ENCODE results near the gene IPMK.

The IPMK gene

DNA sequence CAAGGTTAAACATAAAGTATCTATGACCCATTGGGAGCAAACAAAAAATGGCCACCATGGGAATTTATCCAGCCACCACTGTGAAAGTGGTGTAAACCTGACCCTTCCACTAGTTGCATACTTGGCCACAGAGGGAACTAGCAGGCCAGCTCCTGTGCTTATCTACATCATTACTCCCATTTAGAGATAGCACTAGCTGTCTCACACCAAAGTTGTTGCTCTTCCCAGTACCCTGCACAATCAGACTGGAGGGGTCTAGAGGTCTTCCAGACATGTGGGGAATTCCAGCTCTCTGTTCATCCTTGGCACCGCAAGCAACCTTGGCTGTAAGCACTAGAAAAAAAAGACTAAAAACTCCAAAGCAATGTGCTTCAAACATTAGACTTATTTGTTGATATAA is 113.9 kb downstream of the IPMK start:
- DNase-seq (ENCODE audit: low read depth) = no peak

DNA sequence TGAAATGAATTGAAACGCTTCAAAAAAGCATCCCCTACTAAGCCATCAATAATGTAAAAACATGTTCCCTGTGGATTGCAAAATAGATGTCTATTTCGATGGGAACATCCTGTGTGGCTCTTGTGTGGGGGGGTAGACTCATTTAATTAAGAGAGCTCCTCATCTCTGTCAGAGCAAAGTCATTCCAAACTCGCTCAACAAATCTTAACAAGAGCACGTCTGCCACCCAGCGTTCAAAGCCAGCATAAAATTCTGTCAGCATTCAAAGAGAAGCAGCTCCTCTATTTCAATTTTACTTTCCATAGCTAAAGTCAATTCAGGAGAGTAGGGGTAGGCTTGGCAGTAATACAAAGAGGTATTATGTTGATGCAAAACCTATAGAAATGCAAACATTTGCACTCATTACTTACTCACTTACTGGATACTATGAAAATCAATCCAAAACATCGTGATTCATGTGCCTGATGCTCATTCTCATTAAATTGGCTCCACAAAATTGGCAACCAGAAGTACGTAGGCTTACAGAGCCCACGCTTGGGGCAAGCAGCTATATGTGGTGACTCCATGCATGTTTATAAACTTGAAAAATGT is 114.9 kb downstream of the IPMK start:
- DNase-seq (ENCODE audit: low read depth) = no peak

DNA sequence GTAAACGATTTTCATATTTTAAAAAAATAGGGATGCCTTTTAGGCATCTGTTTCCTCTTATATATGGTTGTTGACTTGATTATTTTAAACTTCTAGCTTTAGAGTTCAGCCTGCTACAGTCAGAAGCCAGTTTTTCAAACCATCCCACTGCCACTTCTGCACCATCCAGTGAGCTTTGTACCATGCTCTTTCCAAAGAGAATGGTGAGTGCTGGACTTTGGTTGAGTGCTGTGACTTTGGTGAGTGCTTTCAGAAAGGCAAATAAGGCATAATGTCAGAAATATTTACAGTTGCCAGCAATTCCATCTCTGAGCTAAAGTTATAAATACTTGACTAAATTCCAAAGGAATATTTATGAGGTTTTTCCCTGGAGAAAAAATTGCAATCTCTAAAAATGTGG is 117.4 kb downstream of the IPMK start:
- no peak for DNase-seq (ENCODE audit: low read depth)

DNA sequence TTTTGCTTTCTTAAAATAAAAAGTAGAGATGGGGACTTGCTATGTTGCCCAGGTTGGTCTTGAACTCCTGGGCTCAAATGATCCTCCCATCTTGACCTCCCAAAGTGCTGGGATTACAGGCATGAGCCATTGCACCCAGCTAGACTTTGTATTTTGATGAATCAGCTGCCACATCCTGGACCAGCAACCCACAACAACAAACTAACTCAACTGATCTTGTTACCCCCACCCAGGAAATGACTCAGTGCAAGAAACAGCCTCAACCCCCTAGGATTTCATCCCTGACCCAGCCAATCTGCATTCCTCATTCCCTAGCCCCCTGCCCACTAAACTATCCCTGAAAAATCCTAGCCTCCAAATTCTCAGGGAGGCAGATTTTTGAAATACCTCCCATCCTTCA is 123.8 kb downstream of the IPMK start:
- no peak for DNase-seq (ENCODE audit: low read depth)
